SK-N-SH treated with all-trans-retinoic acid at 6 μM for 48 hours (cell line): ENCODE results near the gene SLC39A5.
"Not testable (repeated sequence)": the region's sequence is repeated elsewhere in the genome, so short reads cannot be mapped to it uniquely, and the experiment has no call there.

ENCODE experiments used
- ATAC-seq: fragments of 200-7000 bp; cut with Tn5 transposase; 3 replicates; pipeline ENCODE4 v1.9.1; 2020; ENCODE audit warnings: mild to moderate bottlenecking, moderate library complexity
- ARNTL ChIP-seq: fragments of 450-650 bp; formaldehyde crosslinking; IDR thresholded peaks from 2 replicates; pipeline ENCODE4 v1.5.0; 2020; ENCODE audit warnings: low read depth, mild to moderate bottlenecking, moderate library complexity, borderline replicate concordance
- BACH2 ChIP-seq: fragments of 250-450 bp; sonication (Bioruptor Pico); IDR thresholded peaks from 2 replicates; pipeline ENCODE4 v1.9.0; 2021; ENCODE audit warnings: mild to moderate bottlenecking, borderline replicate concordance
- CREB5 ChIP-seq: fragments of 250-450 bp; sonication (Bioruptor Pico); IDR thresholded peaks from 2 replicates; pipeline ENCODE4 v1.5.1; 2020; ENCODE audit warnings: low read depth, mild to moderate bottlenecking, moderate library complexity
- CSDC2 ChIP-seq: fragments of 250-450 bp; sonication (Bioruptor Pico); IDR thresholded peaks from 2 replicates; pipeline ENCODE4 v1.5.0; 2020; ENCODE audit warnings: mild to moderate bottlenecking, moderate library complexity
- CSRNP3 ChIP-seq: fragments of 250-450 bp; sonication (Bioruptor Pico); IDR thresholded peaks from 2 replicates; pipeline ENCODE4 v1.5.1; 2021; ENCODE audit warnings: mild to moderate bottlenecking, moderate library complexity
- ESRRG ChIP-seq: fragments of 250-450 bp; sonication (Bioruptor Pico); IDR thresholded peaks from 2 replicates; pipeline ENCODE4 v1.6.1; 2021; ENCODE audit warnings: mild to moderate bottlenecking
- GLIS3 ChIP-seq: fragments of 250-450 bp; sonication (Bioruptor Pico); IDR thresholded peaks from 2 replicates; pipeline ENCODE4 v1.5.0; 2020; ENCODE audit warnings: mild to moderate bottlenecking, moderate library complexity
- ISL1 ChIP-seq: fragments of 250-450 bp; sonication (Bioruptor Pico); IDR thresholded peaks from 2 replicates; pipeline ENCODE4 v2.1.2; 2022; ENCODE audit warnings: mild to moderate bottlenecking, moderate library complexity
- OSR1 ChIP-seq: fragments of 250-450 bp; sonication (Bioruptor Pico); IDR thresholded peaks from 2 replicates; pipeline ENCODE4 v1.8.0; 2022; ENCODE audit warnings: moderate library complexity, mild to moderate bottlenecking, inconsistent platforms
- PATZ1 ChIP-seq: fragments of 250-450 bp; sonication (Bioruptor Pico); IDR thresholded peaks from 2 replicates; pipeline ENCODE4 v1.8.0; 2020; ENCODE audit warnings: mild to moderate bottlenecking, moderate library complexity, borderline replicate concordance
- POU6F1 ChIP-seq: fragments of 250-450 bp; sonication (Bioruptor Pico); IDR thresholded peaks from 2 replicates; pipeline ENCODE4 v1.8.0; 2021; ENCODE audit warnings: low read depth, mild to moderate bottlenecking, moderate library complexity, borderline replicate concordance
- PPARA ChIP-seq: fragments of 250-450 bp; sonication (Bioruptor Pico); IDR thresholded peaks from 2 replicates; pipeline ENCODE4 v1.5.0; 2020; ENCODE audit warnings: mild to moderate bottlenecking, borderline replicate concordance
- RARB ChIP-seq: fragments of 250-450 bp; sonication (Bioruptor Pico); IDR thresholded peaks from 2 replicates; pipeline ENCODE4 v1.8.0; 2021; ENCODE audit warnings: mild to moderate bottlenecking, moderate library complexity
- SNAI2 ChIP-seq: fragments of 250-450 bp; sonication (Bioruptor Pico); IDR thresholded peaks from 2 replicates; pipeline ENCODE4 v1.5.0; 2020; ENCODE audit warnings: mild to moderate bottlenecking, moderate library complexity
- TCF4 ChIP-seq: fragments of 250-450 bp; sonication (Bioruptor Pico); IDR thresholded peaks from 2 replicates; pipeline ENCODE4 v1.8.0; 2021; ENCODE audit warnings: mild to moderate bottlenecking, moderate library complexity, borderline replicate concordance
- TSHZ2 ChIP-seq: fragments of 250-450 bp; sonication (Bioruptor Pico); IDR thresholded peaks from 2 replicates; pipeline ENCODE4 v1.5.0; 2020; ENCODE audit warnings: mild to moderate bottlenecking, moderate library complexity
- ZC3H10 ChIP-seq: fragments of 250-450 bp; sonication (Bioruptor Pico); IDR thresholded peaks from 2 replicates; pipeline ENCODE4 v1.5.1; 2021; ENCODE audit warnings: mild to moderate bottlenecking, moderate library complexity
- ZFP3 ChIP-seq: fragments of 250-450 bp; sonication (Bioruptor Pico); IDR thresholded peaks from 2 replicates; pipeline ENCODE4 v1.5.0; 2020; ENCODE audit warnings: mild to moderate bottlenecking, moderate library complexity
- ZFP30 ChIP-seq: fragments of 450-650 bp; formaldehyde crosslinking; IDR thresholded peaks from 2 replicates; pipeline ENCODE4 v1.5.0; 2022; ENCODE audit warnings: mild to moderate bottlenecking, moderate library complexity
- ZNF565 ChIP-seq: fragments of 450-650 bp; formaldehyde crosslinking; conservative IDR thresholded peaks from 2 replicates; pipeline ENCODE4 v1.5.0; 2020; ENCODE audit warnings: low read depth, mild to moderate bottlenecking, moderate library complexity
- ZNF70 ChIP-seq: fragments of 450-650 bp; formaldehyde crosslinking; IDR thresholded peaks from 2 replicates; pipeline ENCODE4 v1.5.0; 2020; ENCODE audit warnings: mild to moderate bottlenecking, moderate library complexity

The SLC39A5 gene

GRCh38 chr12:56271031-56271430 is 41.2 kb downstream of the SLC39A5 start:
- TF ChIP-seq POU6F1: no peak
- TF ChIP-seq ZNF70 (CRISPR knock-in tag): no peak
- TF ChIP-seq CSRNP3 (CRISPR knock-in tag): no peak
- TF ChIP-seq CSDC2 (CRISPR knock-in tag): no peak
- TF ChIP-seq BACH2: no peak
- no peak for TF ChIP-seq CREB5
- no peak for TF ChIP-seq ESRRG
- TF ChIP-seq ZC3H10: no peak
- TF ChIP-seq TCF4 (CRISPR knock-in tag): no peak
- no peak for TF ChIP-seq RARB
- no peak for TF ChIP-seq OSR1 (CRISPR knock-in tag)
- TF ChIP-seq TSHZ2 (CRISPR knock-in tag): no peak
- TF ChIP-seq ARNTL (CRISPR knock-in tag): no peak
- TF ChIP-seq, all 23 proteins: peak for 0
- ATAC-seq: peak; percentile 31

GRCh38 chr12:56272468-56272867 is 42.6 kb downstream of the SLC39A5 start:
- ATAC-seq: not testable (repeated sequence)

- TF ChIP-seq ISL1: no peak
- no peak for TF ChIP-seq TCF4 (CRISPR knock-in tag)
- TF ChIP-seq RARB: no peak
- TF ChIP-seq ZNF70 (CRISPR knock-in tag): no peak
- no peak for TF ChIP-seq CREB5
- TF ChIP-seq GLIS3 (CRISPR knock-in tag): no peak
- TF ChIP-seq ESRRG: no peak
- TF ChIP-seq PATZ1: no peak
- TF ChIP-seq OSR1 (CRISPR knock-in tag): no peak
- no peak for TF ChIP-seq SNAI2
- TF ChIP-seq ZFP3 (CRISPR knock-in tag): no peak
- TF ChIP-seq ARNTL (CRISPR knock-in tag): no peak
- TF ChIP-seq PPARA (CRISPR knock-in tag): no peak
- no peak for TF ChIP-seq ZFP30 (CRISPR knock-in tag)
- TF ChIP-seq ZNF565 (CRISPR knock-in tag): no peak
- TF ChIP-seq ZC3H10: no peak
- TF ChIP-seq BACH2: no peak
- no peak for ATAC-seq
Measured at GRCh38 chr12:56274299-56274698, 44.4 kb downstream of the SLC39A5 start.
